Fibroblast of lung (primary cell): ENCODE measurements around the gene CARD8. TPM values are rescaled to one million over a fixed set of nuclear protein-coding genes. Genes with fewer than 3 reads are reported as not detected.

Experiments used
- DNase-seq, 2 donors: peaks; one replicate each; pipeline versions ENCODE4 v3.0.0 to v3.0.0-alpha.2; 2010; ENCODE audit warnings: low read depth in 2 of 2
- H2AFZ ChIP-seq: 2 replicates; pipeline ENCODE4 v1.5.1; 2012; ENCODE audit warnings: low read length, control low read depth, inconsistent platforms
- H3K27ac ChIP-seq: 2 replicates; pipeline ENCODE4 v1.5.1; 2011; ENCODE audit warnings: low read length, control low read depth; ENCODE audit not compliant: insufficient read depth
- H3K27me3 ChIP-seq: 2 replicates; pipeline ENCODE4 v1.5.1; 2011; ENCODE audit warnings: mild to moderate bottlenecking, low read length; ENCODE audit not compliant: control insufficient read depth, insufficient read depth
- H3K36me3 ChIP-seq: 2 replicates; pipeline ENCODE4 v1.5.1; 2011; ENCODE audit warnings: low read length; ENCODE audit not compliant: control insufficient read depth, insufficient read depth
- H3K4me1 ChIP-seq: 2 replicates; pipeline ENCODE4 v1.5.1; 2011; ENCODE audit warnings: low read length; ENCODE audit not compliant: control insufficient read depth, insufficient read depth; ENCODE audit errors: extremely low read depth
- H3K4me2 ChIP-seq: 2 replicates; pipeline ENCODE4 v1.5.1; 2011; ENCODE audit warnings: low read length, control low read depth; ENCODE audit not compliant: insufficient read depth; ENCODE audit errors: extremely low read depth
- H3K4me3 ChIP-seq, 4 experiments: fragments of 200-600 bp in 1 of 4; sonication (generic) in 1 of 4; replicated peaks in 1 of 4; 2 replicates each; pipeline ENCODE4 v1.5.1; 2011 to 2016; ENCODE audit warnings: low read length in 4 of 4, low read depth in 3 of 4, mild to moderate bottlenecking in 3 of 4, control low read depth in 2 of 4, inconsistent platforms in 1 of 4, mixed read lengths in 1 of 4; ENCODE audit not compliant: insufficient read depth in 1 of 4; ENCODE audit errors: control extremely low read depth in 1 of 4
- H3K79me2 ChIP-seq: 2 replicates; pipeline ENCODE4 v1.5.1; 2012; ENCODE audit warnings: mild to moderate bottlenecking, low read length, inconsistent platforms; ENCODE audit not compliant: control insufficient read depth, insufficient read depth
- H3K9ac ChIP-seq: 2 replicates; pipeline ENCODE4 v1.5.1; 2011; ENCODE audit warnings: mild to moderate bottlenecking, low read length, control low read depth; ENCODE audit not compliant: insufficient read depth
- H3K9me3 ChIP-seq: 2 replicates; pipeline ENCODE4 v1.5.1; 2012; ENCODE audit warnings: low read depth, low read length; ENCODE audit not compliant: control insufficient read depth, insufficient read depth
- H4K20me1 ChIP-seq: 2 replicates; pipeline ENCODE4 v1.5.1; 2011; ENCODE audit warnings: low read length; ENCODE audit not compliant: control insufficient read depth, insufficient read depth; ENCODE audit errors: extremely low read depth
- EZH2 ChIP-seq: IDR thresholded peaks from 2 replicates; pipeline ENCODE4 v1.5.1; 2012; ENCODE audit warnings: low read length, control low read depth, mild to moderate bottlenecking; ENCODE audit errors: missing control alignments
- polyA plus RNA-seq, 2 donors: library from polyadenylated mRNA; depleted of rRNA in 1 of 2; stranded (reverse) in 1 of 2; unstranded in 1 of 2; fragments of >200 nt; gene quantifications; 2 replicates each; pipeline ENCODE4 v1.2.1, GENCODE V29; 2011 to 2012; ENCODE audit warnings: missing spikeins in 1 of 2
- total RNA-seq: library from RNA; depleted of rRNA; stranded (reverse); fragments of >200 nt; gene quantifications from 2 replicates; pipeline ENCODE4 v1.2.1, GENCODE V29; 2014
- TF ChIP-seq, protein P1 (sequence below), 2 donors: IDR thresholded peaks in 1 of 2; conservative IDR thresholded peaks in 1 of 2; 1 replicate in 1 of 2; 2 replicates in 1 of 2; pipeline ENCODE4 v1.5.1; 2011 to 2012; ENCODE audit warnings: low read length in 2 of 2, control low read depth in 1 of 2, inconsistent platforms in 1 of 2, low read depth in 1 of 2, mild to moderate bottlenecking in 1 of 2

CARD8 gene
- total and polyA plus RNA-seq, 2 donors (not counting 1 experiment from before 2014, with no cell fraction given): 16.4 to 24.1 TPM

- no peaks in the 10 kb centered on the region for H4K20me1 ChIP-seq
- no peaks in the 10 kb centered on the region for H3K36me3 ChIP-seq
- H3K4me1 ChIP-seq: peaks cover 3% of the 10 kb centered on the region
- no peak for DNase-seq
- peak overlapping the region; percentile 60 for H3K9ac ChIP-seq
- no peaks in the 10 kb centered on the region for H3K9me3 ChIP-seq
- H3K4me3 ChIP-seq: peak overlapping the region; percentile 79 to 92 (median 88)
- H2AFZ ChIP-seq: peak overlapping the region; percentile 97
- H3K27me3 ChIP-seq: no peaks in the 10 kb centered on the region
- H3K27ac ChIP-seq: peak overlapping the region; percentile 89
- H3K79me2 ChIP-seq: peaks cover 10% of the 10 kb centered on the region
- TF ChIP-seq, protein P1, sequence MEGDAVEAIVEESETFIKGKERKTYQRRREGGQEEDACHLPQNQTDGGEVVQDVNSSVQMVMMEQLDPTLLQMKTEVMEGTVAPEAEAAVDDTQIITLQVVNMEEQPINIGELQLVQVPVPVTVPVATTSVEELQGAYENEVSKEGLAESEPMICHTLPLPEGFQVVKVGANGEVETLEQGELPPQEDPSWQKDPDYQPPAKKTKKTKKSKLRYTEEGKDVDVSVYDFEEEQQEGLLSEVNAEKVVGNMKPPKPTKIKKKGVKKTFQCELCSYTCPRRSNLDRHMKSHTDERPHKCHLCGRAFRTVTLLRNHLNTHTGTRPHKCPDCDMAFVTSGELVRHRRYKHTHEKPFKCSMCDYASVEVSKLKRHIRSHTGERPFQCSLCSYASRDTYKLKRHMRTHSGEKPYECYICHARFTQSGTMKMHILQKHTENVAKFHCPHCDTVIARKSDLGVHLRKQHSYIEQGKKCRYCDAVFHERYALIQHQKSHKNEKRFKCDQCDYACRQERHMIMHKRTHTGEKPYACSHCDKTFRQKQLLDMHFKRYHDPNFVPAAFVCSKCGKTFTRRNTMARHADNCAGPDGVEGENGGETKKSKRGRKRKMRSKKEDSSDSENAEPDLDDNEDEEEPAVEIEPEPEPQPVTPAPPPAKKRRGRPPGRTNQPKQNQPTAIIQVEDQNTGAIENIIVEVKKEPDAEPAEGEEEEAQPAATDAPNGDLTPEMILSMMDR (conservative IDR thresholded peaks at IDR 0.05 in 1 of 2, IDR thresholded peaks at IDR 0.05 in 1 of 2; ENCODE audit: low read depth in 1 of 2, low read length in 2 of 2): no peak
- no peak for TF ChIP-seq EZH2
- H3K4me2 ChIP-seq: peak overlapping the region; percentile 100
Measured at GRCh38 chr19:48203222-48203793, 52.4 kb downstream of the CARD8 start.

- no peak for DNase-seq
- no peak overlapping the region for H3K4me2 ChIP-seq
- no peak for TF ChIP-seq EZH2
- TF ChIP-seq, protein P1 (conservative IDR thresholded peaks at IDR 0.05 in 1 of 2, IDR thresholded peaks at IDR 0.05 in 1 of 2; ENCODE audit: low read depth in 1 of 2, low read length in 2 of 2): no peak
Measured at GRCh38 chr19:48196933-48197665, 58.6 kb downstream of the CARD8 start.

GRCh38 chr19:48196321-48196763, 59.4 kb downstream of the CARD8 start:
- TF ChIP-seq EZH2: no peak
- TF ChIP-seq, protein P1 (conservative IDR thresholded peaks at IDR 0.05 in 1 of 2, IDR thresholded peaks at IDR 0.05 in 1 of 2; ENCODE audit: low read depth in 1 of 2, low read length in 2 of 2): no peak
- H3K9ac ChIP-seq: no peak overlapping the region
- H3K36me3 ChIP-seq: no peaks in the 10 kb centered on the region
- H3K4me2 ChIP-seq: no peak overlapping the region
- H3K27ac ChIP-seq: no peak overlapping the region
- no peaks in the 10 kb centered on the region for H3K27me3 ChIP-seq
- no peaks in the 10 kb centered on the region for H3K79me2 ChIP-seq
- peaks cover 2% of the 10 kb centered on the region for H3K4me1 ChIP-seq
- no peak overlapping the region for H3K4me3 ChIP-seq
- no peaks in the 10 kb centered on the region for H3K9me3 ChIP-seq
- no peak overlapping the region for H2AFZ ChIP-seq
- H4K20me1 ChIP-seq: no peaks in the 10 kb centered on the region
- DNase-seq: no peak

More at GRCh38 chr19:48196933-48197665, 58.6 kb downstream of the CARD8 start:
- no peaks in the 10 kb centered on the region for H3K9me3 ChIP-seq
- H3K27me3 ChIP-seq: no peaks in the 10 kb centered on the region
- no peak overlapping the region for H3K9ac ChIP-seq
- peaks cover 2% of the 10 kb centered on the region for H3K4me1 ChIP-seq
- no peak overlapping the region for H3K27ac ChIP-seq
- H4K20me1 ChIP-seq: no peaks in the 10 kb centered on the region
- no peaks in the 10 kb centered on the region for H3K79me2 ChIP-seq
- no peak overlapping the region for H3K4me3 ChIP-seq
- H3K36me3 ChIP-seq: no peaks in the 10 kb centered on the region
- H2AFZ ChIP-seq: no peak overlapping the region
